K562 (cell line): Measurements from ENCODE around the gene SMAD7. TPM values are rescaled to one million over a fixed set of nuclear protein-coding genes. Genes with fewer than 3 reads are reported as not detected.

Source experiments
- ATAC-seq: fragments of 200-7000 bp; cut with Tn5 transposase; 3 replicates; pipeline ENCODE4 v1.9.1; 2020; ENCODE audit warnings: moderate library complexity
- BruUV-seq: library from RNA; stranded (reverse); fragments of 400-500 nt; replicated peaks from 2 replicates; lab custom pipeline; 2021; lab: Mats Ljungman, UMichigan
- CTCF ChIA-PET: fragments of 300-600 bp; formaldehyde crosslinking; extraction: SDS; loops from one replicate; lab custom pipeline; 2021; ENCODE audit warnings: low intra/inter-chr PET ratio; lab: Yijun Ruan, JAX
- POLR2A ChIA-PET: fragments of 300-600, 350-650 bp; sonication (Branson Sonifier 250); formaldehyde crosslinking; extraction: SDS; loops from one replicate; lab custom pipeline; 2021; ENCODE audit warnings: antibody characterized with exemption, inconsistent platforms; lab: Yijun Ruan, JAX
- DNase-seq, 4 experiments: peaks; one replicate each; pipeline versions ENCODE4 v3.0.0 to v3.0.0-alpha.2; 2011 to 2018; ENCODE audit warnings: low spot score in 3 of 4, mixed read lengths in 3 of 4; ENCODE audit errors: extremely low read depth in 1 of 4
- FAIRE-seq: peaks from 2 replicates; lab custom pipeline; 2011; peaks lifted over from hg19 to GRCh38; lab: Jason Lieb, UNC
- H2AFZ ChIP-seq: 2 replicates; pipeline ENCODE4 v1.6.0; 2011; ENCODE audit warnings: low read depth, low read length, control low read depth, inconsistent platforms
- H3K27ac ChIP-seq: fragments of 200-600 bp; 3 replicates; pipeline ENCODE4 v1.8.0; 2011; ENCODE audit warnings: low read depth, mild to moderate bottlenecking, control low read depth, inconsistent platforms, low read length, moderate library complexity, mixed read lengths; ENCODE audit errors: extremely low read depth
- H3K27me3 ChIP-seq, 2 experiments: fragments of 300-600 bp in 1 of 2; 2 replicates in 1 of 2; 3 replicates in 1 of 2; pipeline versions ENCODE4 v1.6.0 to v1.8.0; 2011; ENCODE audit warnings: inconsistent platforms in 2 of 2, low read length in 2 of 2, mild to moderate bottlenecking in 1 of 2, mixed read lengths in 1 of 2, moderate library complexity in 1 of 2; ENCODE audit not compliant: control insufficient read depth in 2 of 2, insufficient read depth in 2 of 2
- H3K36me3 ChIP-seq: fragments of 300-600 bp; 3 replicates; pipeline ENCODE4 v1.8.0; 2011; ENCODE audit warnings: mild to moderate bottlenecking, low read length, inconsistent platforms; ENCODE audit not compliant: control insufficient read depth, insufficient read depth
- H3K4me1 ChIP-seq, 2 experiments: fragments of 200-600 bp in 1 of 2; replicated peaks in 1 of 2; 2 replicates in 1 of 2; 3 replicates in 1 of 2; pipeline versions ENCODE4 v1.5.1 to v1.8.0; 2011; ENCODE audit warnings: inconsistent platforms in 2 of 2, low read length in 2 of 2, mild to moderate bottlenecking in 1 of 2, mixed read lengths in 1 of 2, moderate library complexity in 1 of 2; ENCODE audit not compliant: control insufficient read depth in 2 of 2, insufficient read depth in 2 of 2
- H3K4me2 ChIP-seq: 2 replicates; pipeline ENCODE4 v1.6.1; 2011; ENCODE audit warnings: low read length, control low read depth, inconsistent platforms, mixed read lengths; ENCODE audit not compliant: insufficient read depth
- H3K4me3 ChIP-seq: fragments of 200-600 bp; sonication (generic), shearing (Covaris generic); 2 replicates; pipeline ENCODE4 v1.5.1; 2016; ENCODE audit warnings: control low read depth, inconsistent platforms
- H3K79me2 ChIP-seq: fragments of 200-600 bp; 3 replicates; pipeline ENCODE4 v1.8.0; 2011; ENCODE audit warnings: low read length, inconsistent platforms; ENCODE audit not compliant: control insufficient read depth, insufficient read depth
- H3K9ac ChIP-seq, 2 experiments: 2 replicates each; pipeline versions ENCODE4 v1.6.0 to v1.6.1; 2011; ENCODE audit warnings: low read depth in 2 of 2, low read length in 2 of 2, control low read depth in 1 of 2, inconsistent platforms in 1 of 2, mild to moderate bottlenecking in 1 of 2, mixed read lengths in 1 of 2; ENCODE audit not compliant: insufficient read depth in 1 of 2
- H3K9me1 ChIP-seq: one replicate; pipeline ENCODE4 v1.6.0; 2011; ENCODE audit warnings: inconsistent platforms, mild to moderate bottlenecking, low read length, moderate library complexity; ENCODE audit not compliant: control insufficient read depth, insufficient read depth
- H3K9me3 ChIP-seq: replicated peaks from 2 replicates; pipeline ENCODE4 v1.5.1; 2011; ENCODE audit warnings: low read depth, low read length, inconsistent platforms; ENCODE audit not compliant: control insufficient read depth, insufficient read depth
- H4K20me1 ChIP-seq: replicated peaks from 2 replicates; pipeline ENCODE4 v1.6.1; 2011; ENCODE audit warnings: low read length, inconsistent platforms, mixed read lengths; ENCODE audit not compliant: control insufficient read depth, insufficient read depth
- C11orf30 ChIP-seq: fragments of 450-650 bp; IDR thresholded peaks from 2 replicates; pipeline ENCODE4 v1.6.1; 2016; ENCODE audit warnings: low read depth, mild to moderate bottlenecking
- CTBP1 ChIP-seq: fragments of 450-650 bp; IDR thresholded peaks from 2 replicates; pipeline ENCODE4 v1.6.1; 2016; ENCODE audit warnings: borderline replicate concordance
- FOXA3 ChIP-seq, 2 experiments: fragments of 450-650 bp in 1 of 2; sonication (generic) in 1 of 2; formaldehyde crosslinking; IDR thresholded peaks in 1 of 2; conservative IDR thresholded peaks in 1 of 2; 2 replicates each; pipeline versions ENCODE4 v1.4.0 to v1.8.0; 2020 to 2022; ENCODE audit warnings: mild to moderate bottlenecking in 2 of 2, missing genetic modification reagents in 1 of 2
- GABPA ChIP-seq: fragments of 200-800 bp; sonication (Bioruptor generic); conservative IDR thresholded peaks from 2 replicates; pipeline ENCODE4 v1.6.1; 2016; ENCODE audit warnings: low read depth, missing genetic modification characterization, missing compliant biosample characterization
- GATAD2B ChIP-seq: fragments of 450-650 bp; IDR thresholded peaks from 2 replicates; pipeline ENCODE4 v1.6.1; 2017; ENCODE audit warnings: mild to moderate bottlenecking, borderline replicate concordance
- MCM5 ChIP-seq: fragments of 450-650 bp; IDR thresholded peaks from 2 replicates; pipeline ENCODE4 v1.6.1; 2016; ENCODE audit warnings: low read depth
- MXI1 ChIP-seq: IDR thresholded peaks from 2 replicates; pipeline ENCODE4 v1.6.1; 2011; ENCODE audit warnings: low read depth, mild to moderate bottlenecking, improper control_type of control experiment, low read length
- NR2C1 ChIP-seq, 2 experiments: fragments of 450-650 bp; IDR thresholded peaks; 2 replicates each; pipeline ENCODE4 v1.6.1; 2017; ENCODE audit warnings: mild to moderate bottlenecking in 2 of 2, antibody characterized with exemption in 1 of 2, inconsistent platforms in 1 of 2, missing compliant biosample characterization in 1 of 2, missing genetic modification characterization in 1 of 2
- POLR2AphosphoS5 ChIP-seq: IDR thresholded peaks from 2 replicates; pipeline ENCODE4 v1.6.1; 2011; ENCODE audit warnings: mild to moderate bottlenecking, low read depth, low read length, moderate library complexity; ENCODE audit not compliant: control insufficient read depth, insufficient read depth
- RAD21 ChIP-seq, 2 experiments: fragments of 250-450 bp in 1 of 2; fragments of 450-650 bp in 1 of 2; sonication (Bioruptor Pico) in 1 of 2; formaldehyde crosslinking in 1 of 2; IDR thresholded peaks in 1 of 2; conservative IDR thresholded peaks in 1 of 2; 2 replicates each; pipeline versions ENCODE4 v1.4.0 to v1.8.0; 2020 to 2022; ENCODE audit warnings: mild to moderate bottlenecking in 2 of 2, moderate library complexity in 1 of 2
- SNRNP70 ChIP-seq: fragments of 200-400 bp; formaldehyde crosslinking; optimal IDR thresholded peaks from 2 replicates; pipeline ENCODE3; 2017; ENCODE audit warnings: low read depth, low read length
- SRSF1 ChIP-seq: fragments of 200-400 bp; formaldehyde crosslinking; IDR thresholded peaks from 2 replicates; pipeline ENCODE4 v1.6.1; 2017; ENCODE audit warnings: mild to moderate bottlenecking, low read depth, low read length, moderate library complexity
- WGBS: fragments of 100-300 bp; shearing (Covaris generic); methylation state at CpG from one replicate; pipeline ENCODE4 v1.1.6; 2016; ENCODE audit warnings: low coverage, mixed read lengths; ENCODE audit not compliant: insufficient coverage; ENCODE audit errors: missing lambda C conversion rate; 5-methylcytosine and 5-hydroxymethylcytosine counted together
- in situ Hi-C: fragments of 300-500 bp; cut with MboI; formaldehyde crosslinking; loops from 4 replicates; pipeline ENCODE4 v1.15.0; 2018; ENCODE audit warnings: inconsistent platforms, mixed read lengths
- intact Hi-C: fragments of 100-400 bp; cut with micrococcal nuclease; formaldehyde crosslinking; loops from 2 replicates; pipeline ENCODE4 v1.14.2; 2022
- polyA plus RNA-seq, 8 experiments: library from polyadenylated mRNA; depleted of rRNA in 4 of 8; stranded (reverse) in 5 of 8; unstranded in 3 of 8; fragments of >200 nt; fragmentation: Nextera tagmentation in 2 of 8; fragmentation: Illumina TruSeq in 1 of 8; extraction: Ambion mirVana in 2 of 8; extraction: Trizol in 1 of 8; gene quantifications; 2 replicates each; pipeline versions ENCODE4 v1.2.1 to v1.2.3, GENCODE V29; 2011 to 2014; ENCODE audit warnings: inconsistent platforms in 1 of 8, missing spikeins in 1 of 8
- total RNA-seq, 7 experiments: library from RNA; depleted of rRNA in 6 of 7; stranded (reverse); fragments of >200 nt in 6 of 7; fragmentation: Illumina TruSeq in 2 of 7; extraction: Trizol in 2 of 7; gene quantifications; 2 replicates each; pipeline versions ENCODE4 v1.2.1 to v1.2.3, GENCODE V29; 2011 to 2021; ENCODE audit warnings: low replicate concordance in 1 of 7
- TF ChIP-seq, protein P1 (sequence below): sonication (generic); formaldehyde crosslinking; IDR thresholded peaks from 2 replicates; pipeline ENCODE4 v1.9.0; 2022; ENCODE audit warnings: mild to moderate bottlenecking, missing genetic modification reagents
- TF ChIP-seq, protein P2 (sequence below): IDR thresholded peaks from 2 replicates; pipeline ENCODE4 v1.6.1; 2012; ENCODE audit warnings: low read depth, low read length, improper control_type of control experiment, borderline replicate concordance

SMAD7 gene
- total and polyA plus RNA-seq, 9 of the 15 experiments (the other 6 are each of a cell fraction or from before 2014, with no cell fraction given) = 0.13 to 3.0 (median 1.6) TPM

- WGBS = 26% methylated on average over 3 of the region's 3 CpGs
- Histone ChIP-seq H3K36me3 (no peaks in the 10 kb centered on the region), H3K4me3 (no peak overlapping the region), H3K4me2 (no peak overlapping the region), H3K27me3 (no peaks in the 10 kb centered on the region), H3K27ac (no peak overlapping the region), H3K9ac (no peak overlapping the region), H3K4me1 (peaks cover 0 to 10% of the 10 kb centered on the region in 2 experiments; a peak in 4 of 5 replicates), H2AFZ (no peak overlapping the region), H3K79me2 (no peaks in the 10 kb centered on the region), H4K20me1 (no peaks in the 10 kb centered on the region), H3K9me3 (no peaks in the 10 kb centered on the region), H3K9me1 (no peaks in the 10 kb centered on the region)
- ATAC-seq = no peak
- DNase-seq = no peak
- FAIRE-seq = no peak
- CTCF ChIA-PET = no interaction called here
- no TSS peak for BruUV-seq
- intact Hi-C loops (no loop called here), in situ Hi-C loops (no loop called here)
- POLR2A ChIA-PET = interaction anchor here (0.5 kb wide), 1 partner anchor 212 kb away, joined by 3 read pairs; no protein-coding TSS in a partner anchor
- TF ChIP-seq RAD21 (CRISPR knock-in tag; conservative IDR thresholded peaks at IDR 0.05 in 1 of 2, IDR thresholded peaks at IDR 0.05 in 1 of 2) = no peak
- TF ChIP-seq NR2C1 (IDR thresholded peaks at IDR 0.05) = no peak
- TF ChIP-seq NR2C1 (tag; IDR thresholded peaks at IDR 0.05) = no peak
- no peak for TF ChIP-seq MXI1
- TF ChIP-seq, protein P1, sequence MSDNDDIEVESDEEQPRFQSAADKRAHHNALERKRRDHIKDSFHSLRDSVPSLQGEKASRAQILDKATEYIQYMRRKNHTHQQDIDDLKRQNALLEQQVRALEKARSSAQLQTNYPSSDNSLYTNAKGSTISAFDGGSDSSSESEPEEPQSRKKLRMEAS (CRISPR knock-in tag) = no peak
- no peak for TF ChIP-seq C11orf30
- TF ChIP-seq FOXA3 (CRISPR knock-in tag; conservative IDR thresholded peaks at IDR 0.05 in 1 of 2, IDR thresholded peaks at IDR 0.05 in 1 of 2) = no peak
- no peak for TF ChIP-seq CTBP1
- TF ChIP-seq, protein P2, sequence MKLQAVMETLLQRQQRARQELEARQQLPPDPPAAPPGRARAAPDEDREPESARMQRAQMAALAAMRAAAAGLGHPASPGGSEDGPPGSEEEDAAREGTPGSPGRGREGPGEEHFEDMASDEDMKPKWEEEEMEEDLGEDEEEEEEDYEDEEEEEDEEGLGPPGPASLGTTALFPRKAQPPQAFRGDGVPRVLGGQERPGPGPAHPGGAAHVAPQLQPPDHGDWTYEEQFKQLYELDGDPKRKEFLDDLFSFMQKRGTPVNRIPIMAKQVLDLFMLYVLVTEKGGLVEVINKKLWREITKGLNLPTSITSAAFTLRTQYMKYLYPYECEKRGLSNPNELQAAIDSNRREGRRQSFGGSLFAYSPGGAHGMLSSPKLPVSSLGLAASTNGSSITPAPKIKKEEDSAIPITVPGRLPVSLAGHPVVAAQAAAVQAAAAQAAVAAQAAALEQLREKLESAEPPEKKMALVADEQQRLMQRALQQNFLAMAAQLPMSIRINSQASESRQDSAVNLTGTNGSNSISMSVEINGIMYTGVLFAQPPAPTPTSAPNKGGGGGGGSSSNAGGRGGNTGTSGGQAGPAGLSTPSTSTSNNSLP = no peak
- TF ChIP-seq GATAD2B = no peak
- no peak for TF ChIP-seq GABPA (tag)
- TF ChIP-seq POLR2AphosphoS5 = no peak
- TF ChIP-seq MCM5 = no peak
- TF ChIP-seq SRSF1 = no peak
- TF ChIP-seq SNRNP70 = no peak
These were observed 34.4 kb upstream of the SMAD7 start for GRCh38 chr18:48985161-48985560.
